HG03066 (cell line): ENCODE measurements around the gene APBA2.

Experiments used
- ATAC-seq: cut with Tn5 transposase; IDR thresholded peaks from one replicate; pipeline ENCODE4 v1.9.1; 2021; ENCODE audit warnings: low read depth; ENCODE audit not compliant: unreplicated experiment

Gene APBA2

GRCh38 chr15:28914046-28914445, 28.3 kb downstream of the APBA2 start:
- ATAC-seq: no peak

- no peak for ATAC-seq
These were observed 28.8 kb downstream of the APBA2 start for GRCh38 chr15:28914483-28915023.

DNA sequence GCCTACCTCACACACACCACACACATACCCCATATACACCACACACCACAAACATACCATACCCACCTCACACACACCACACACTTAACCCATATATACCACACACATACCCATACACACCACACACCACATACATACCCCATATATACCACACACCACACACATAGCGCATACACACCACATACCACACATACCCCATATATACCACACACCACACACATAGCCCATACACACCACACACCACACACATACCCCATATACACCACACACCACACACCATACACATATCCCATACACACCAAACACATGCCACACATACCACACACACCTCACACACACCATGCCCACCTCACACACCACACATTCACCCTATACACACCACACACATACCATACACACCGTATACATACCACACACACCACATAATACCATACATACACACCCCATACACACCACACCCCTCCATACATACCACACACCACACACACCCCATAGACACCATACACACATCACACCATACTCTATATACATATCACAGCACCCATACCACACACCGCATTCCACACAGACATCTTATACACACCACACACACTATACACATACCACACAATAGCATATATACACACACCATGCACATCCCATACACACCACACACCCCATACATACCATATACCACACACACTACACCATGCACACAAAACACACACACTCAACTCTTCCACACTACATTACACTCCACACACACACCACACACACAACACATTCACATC, 29.5 kb downstream of the APBA2 start:
- no peak for ATAC-seq

DNA sequence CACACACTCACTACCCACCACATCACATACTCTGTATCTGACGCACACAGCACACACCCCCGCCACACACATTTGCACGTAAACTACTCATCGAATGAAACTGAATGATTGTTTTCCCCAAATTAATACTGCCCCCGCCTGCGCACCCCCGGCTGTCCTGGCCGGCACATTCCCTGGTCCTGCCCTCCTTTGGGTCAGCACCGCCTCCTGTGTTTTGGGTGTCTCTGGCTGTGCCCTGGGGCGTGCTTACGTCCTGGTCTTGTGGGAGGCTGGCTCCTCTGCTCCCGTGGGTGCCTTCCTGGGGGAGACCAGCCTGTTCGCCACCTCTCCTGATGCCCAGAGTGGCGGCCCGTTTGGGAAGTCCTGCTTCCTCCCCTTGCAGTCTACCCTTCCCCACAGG, 30.2 kb downstream of the APBA2 start:
- ATAC-seq: no peak

- no peak for ATAC-seq
These were observed 32.0 kb downstream of the APBA2 start for GRCh38 chr15:28917791-28918140.

DNA sequence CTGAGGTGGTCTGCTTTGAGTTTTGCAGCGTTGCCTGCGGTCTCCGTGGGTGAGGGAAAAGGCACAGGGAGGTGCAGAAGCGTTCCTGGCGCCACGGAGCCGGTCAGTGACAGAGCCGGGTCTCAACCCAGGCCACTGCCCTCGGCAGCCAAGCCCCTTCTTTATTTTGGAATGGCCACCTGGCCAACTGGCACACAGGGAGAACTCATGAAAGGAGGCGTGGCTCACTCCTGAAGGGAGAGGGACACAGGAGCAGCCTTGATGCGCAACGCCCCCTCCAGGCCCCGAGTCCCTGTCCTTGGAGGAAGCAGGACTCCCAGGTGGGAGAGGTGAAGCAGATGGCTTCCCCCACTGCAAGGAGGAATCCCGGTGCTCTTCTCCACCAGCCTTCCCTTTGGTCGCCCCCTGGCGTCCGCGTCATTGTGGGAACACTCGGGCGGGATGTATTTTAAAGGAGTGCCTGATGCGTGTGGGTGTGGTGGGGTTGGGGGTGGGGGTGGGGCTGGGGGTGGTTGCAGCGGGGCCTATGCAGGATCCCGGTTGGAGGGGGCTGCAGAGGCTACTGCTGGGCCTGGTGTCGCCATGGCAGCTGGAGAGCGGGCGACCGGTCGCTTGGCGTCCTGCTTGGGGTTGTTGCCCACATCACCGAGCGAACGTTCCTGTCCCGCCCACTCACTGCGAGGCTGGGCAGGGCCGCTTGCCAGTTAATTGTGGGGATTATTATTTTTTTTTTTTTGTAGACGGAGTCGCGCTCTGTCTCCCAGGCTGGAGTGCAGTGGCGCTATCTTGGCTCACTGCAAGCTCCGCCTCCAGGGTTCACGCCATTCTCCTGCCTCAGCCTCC, 32.6 kb downstream of the APBA2 start:
- no peak for ATAC-seq

GRCh38 chr15:28919201-28919635, 33.4 kb downstream of the APBA2 start:
- no peak for ATAC-seq

DNA sequence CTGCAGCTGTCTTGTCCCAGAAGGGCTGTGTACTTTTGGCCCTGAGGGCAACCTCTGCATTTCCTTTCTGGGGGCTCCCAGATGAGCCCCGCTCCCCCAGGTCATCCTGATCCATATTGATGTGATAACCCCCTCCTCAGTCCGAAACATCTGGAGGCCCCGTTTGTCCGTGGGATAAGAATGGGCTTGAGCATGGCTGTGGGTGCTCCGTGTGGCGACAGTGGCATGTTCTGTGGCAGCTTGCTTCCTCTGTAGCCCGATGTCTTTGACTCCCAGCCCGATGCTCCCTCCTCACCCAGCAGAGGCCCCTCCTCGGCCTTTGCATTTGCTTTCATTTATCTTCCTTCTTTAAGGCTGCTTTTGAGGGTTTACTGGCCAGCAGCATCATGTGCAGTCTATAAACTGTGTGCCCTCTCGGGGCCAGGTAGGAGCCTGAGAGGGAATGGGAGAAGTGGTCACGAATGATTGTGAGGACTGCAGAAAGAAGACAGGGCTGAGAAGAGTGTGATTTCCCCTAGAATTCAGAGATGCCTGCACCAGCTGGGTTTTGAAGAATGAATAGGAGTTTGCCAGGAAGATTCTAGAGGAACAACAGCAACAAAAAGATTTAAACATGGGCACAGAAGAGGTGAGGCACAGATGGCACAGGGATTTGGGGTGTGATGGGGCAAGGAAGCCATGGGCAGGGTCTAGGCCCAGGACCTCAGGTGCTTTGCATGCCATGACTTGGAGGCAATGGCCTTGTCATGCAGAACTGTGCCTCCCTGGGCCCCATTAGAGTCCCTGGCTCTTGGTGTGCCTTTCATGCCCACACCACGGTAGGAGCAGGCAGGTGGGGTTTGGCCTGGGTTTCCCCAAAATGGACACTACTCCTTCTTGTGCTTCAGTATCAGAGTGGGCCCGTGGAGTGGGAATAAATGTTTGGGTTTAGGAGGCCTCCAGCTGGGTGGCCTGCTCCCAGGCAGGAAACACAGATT, 34.2 kb downstream of the APBA2 start:
- ATAC-seq: no peak

GRCh38 chr15:28920781-28921331, 35.1 kb downstream of the APBA2 start:
- ATAC-seq: no peak

- no peak for ATAC-seq
These were observed 35.6 kb downstream of the APBA2 start for GRCh38 chr15:28921336-28921735.

DNA sequence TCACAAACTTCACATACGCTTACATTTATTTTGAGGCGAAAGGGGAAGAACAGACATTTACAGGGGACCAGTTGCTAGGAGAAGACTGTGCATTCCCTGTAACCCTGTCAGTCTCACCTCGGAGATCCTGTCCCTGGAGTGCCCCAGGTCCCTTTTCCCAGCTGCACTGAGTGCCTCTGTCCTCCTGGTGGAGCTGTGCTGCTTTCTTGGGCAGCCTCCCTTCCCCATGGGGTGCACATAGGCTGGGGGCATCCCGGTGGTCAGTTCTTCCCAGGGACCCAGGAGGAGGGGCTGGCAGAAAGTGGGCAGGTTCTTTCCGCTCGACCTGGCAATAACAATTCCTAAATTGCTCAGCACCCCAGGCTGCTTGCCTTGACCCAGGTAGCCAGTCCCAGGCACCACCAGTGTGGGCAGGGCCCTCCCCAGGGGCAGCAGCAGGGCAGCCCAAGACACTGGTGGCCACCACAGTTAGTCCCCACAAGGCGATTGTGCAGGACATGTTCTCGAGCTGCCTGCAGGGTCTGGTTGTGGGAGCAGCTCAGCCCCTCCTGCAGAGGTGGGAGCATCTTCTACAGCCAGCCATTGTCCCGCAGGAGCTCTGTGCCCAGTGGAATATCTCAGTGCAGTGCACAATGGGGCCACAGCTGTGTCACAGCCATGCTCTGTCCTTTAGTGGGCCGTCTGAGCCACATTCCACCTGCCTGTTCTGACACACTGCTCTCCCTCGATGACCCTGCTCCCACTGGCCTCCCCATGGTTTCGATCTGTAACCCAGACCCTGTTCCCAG, 36.3 kb downstream of the APBA2 start:
- ATAC-seq: no peak

DNA sequence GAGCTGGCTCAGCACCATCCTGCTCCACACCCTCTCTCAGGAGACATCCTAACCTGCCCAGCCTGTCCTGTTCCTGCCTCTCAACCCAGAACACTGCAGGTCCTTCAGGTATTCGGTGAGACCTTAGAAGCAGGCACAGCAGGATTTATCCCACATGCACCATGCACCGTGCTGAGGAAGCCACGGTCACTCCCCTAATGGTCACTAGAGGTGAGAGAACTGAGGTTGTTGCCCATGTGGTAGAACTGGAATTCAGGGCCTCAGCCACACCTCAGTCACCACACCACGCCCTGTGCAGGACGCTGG, 36.9 kb downstream of the APBA2 start:
- no peak for ATAC-seq

GRCh38 chr15:28923726-28924280, 38.0 kb downstream of the APBA2 start:
- ATAC-seq: no peak

DNA sequence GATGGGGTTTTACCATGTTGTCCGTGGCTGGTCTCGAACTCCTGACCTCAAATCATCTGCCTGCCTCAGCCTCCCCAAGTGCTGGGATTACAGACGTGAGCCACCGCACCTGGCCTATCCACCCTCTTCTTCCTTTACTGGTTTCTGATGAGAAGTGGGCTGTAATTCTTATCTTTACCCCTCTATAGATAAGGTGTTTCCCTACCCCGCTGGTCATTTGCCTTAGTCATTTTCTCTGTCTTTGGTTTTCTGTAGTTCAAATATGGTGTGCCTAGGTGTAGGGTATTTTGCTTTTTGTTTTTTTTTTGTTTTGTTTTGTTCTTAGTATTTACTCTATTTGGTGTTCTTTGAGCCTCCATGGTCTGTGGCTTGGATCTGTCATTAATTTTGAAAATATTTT, 41.3 kb downstream of the APBA2 start:
- ATAC-seq: no peak

DNA sequence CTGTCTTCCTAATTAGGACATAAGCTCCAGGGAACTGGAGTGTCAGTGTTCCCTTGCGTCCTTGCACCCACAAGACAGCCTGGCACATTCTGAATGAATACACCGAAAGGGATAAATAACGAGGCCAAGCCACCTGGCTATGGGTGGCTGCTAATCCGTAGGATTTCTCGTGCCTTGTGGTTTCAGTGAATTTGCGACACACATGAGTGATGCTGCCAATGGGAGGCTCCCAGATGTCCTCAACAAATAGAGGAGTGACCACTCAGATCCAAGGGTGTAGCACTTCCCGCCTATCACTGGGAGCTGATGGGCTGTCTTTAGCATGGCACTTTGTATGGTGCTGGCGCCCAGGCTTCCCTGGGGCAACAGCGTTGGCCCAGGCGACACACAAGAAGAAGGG, 43.4 kb downstream of the APBA2 start:
- no peak for ATAC-seq

DNA sequence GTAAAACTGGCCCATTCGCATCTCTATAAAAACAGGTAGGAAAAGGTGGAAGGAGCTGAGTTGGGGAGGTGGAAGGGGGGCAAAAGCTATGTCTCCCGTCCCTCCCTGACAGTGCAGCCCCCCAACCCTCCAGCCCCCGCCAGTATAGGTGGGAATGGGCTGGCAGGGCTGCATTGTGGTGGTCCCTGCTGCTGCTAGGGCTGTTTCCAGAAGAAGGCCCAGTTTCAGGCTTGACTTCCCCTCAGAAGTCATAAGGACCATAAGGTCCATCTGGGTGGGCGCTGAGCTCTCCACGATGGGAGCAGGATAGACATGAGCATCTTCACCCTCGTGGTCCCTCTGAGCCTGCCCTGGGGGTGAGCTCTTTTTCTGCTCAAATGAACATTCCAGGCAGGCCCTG, 44.2 kb downstream of the APBA2 start:
- ATAC-seq: no peak

DNA sequence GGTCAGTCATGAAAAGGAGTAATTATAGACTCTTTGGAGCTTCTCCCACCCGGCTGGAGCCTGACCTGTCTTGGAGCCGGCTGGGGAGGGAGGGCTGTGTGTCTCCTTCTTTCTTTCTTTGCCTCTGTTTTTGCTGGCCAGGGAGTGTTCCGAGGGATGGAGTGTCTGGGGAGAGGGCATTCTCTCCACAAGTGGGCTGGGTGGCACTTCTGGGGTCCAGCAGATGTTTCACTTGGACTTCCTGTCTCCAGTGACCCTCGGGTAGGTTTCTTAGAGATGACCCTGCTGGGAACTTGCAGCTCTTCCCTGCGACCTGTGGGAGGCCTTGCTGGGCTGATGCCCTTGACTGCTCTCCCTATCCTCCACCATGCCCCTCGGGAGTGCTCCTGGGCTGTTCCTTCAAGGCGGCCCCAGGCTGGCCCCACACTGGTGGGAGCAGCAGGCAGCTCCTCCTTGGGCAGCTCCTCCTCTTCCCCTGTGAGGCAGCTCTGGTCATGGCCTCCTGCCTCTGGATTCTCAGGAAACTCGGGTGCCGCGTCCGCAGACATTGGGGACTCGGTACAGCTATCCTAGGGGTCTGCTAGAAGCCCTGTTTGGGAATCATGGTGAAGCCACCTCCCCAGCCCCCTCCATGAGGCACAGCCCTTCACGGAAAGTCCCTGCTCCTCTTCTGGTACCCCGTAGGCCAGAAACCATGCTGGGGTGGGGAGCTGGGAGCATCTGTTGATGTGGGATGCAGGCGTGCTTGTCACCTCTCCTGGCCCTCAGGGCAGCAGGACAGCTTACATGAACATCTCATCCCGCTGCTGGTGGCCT, 44.9 kb downstream of the APBA2 start:
- ATAC-seq: no peak

DNA sequence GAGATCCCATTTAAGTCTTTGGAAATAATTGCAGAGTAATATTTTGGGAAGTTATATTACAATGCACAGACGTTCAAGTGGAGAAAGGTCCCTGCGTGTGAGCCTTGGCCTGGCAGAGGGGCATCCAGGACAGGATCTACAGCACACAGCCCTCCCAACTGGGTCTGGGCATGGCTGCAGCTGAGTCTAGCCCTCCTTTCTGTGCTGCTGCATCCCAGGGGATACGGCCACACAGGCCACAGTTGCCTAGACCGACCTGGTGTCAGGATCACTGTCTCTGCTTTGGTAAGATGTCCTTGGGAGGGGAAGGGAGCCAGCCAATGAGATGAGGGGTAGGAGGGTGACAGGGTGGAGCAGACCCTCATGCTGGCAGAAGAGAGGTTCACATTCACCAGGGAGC, 46.1 kb downstream of the APBA2 start:
- ATAC-seq: no peak

DNA sequence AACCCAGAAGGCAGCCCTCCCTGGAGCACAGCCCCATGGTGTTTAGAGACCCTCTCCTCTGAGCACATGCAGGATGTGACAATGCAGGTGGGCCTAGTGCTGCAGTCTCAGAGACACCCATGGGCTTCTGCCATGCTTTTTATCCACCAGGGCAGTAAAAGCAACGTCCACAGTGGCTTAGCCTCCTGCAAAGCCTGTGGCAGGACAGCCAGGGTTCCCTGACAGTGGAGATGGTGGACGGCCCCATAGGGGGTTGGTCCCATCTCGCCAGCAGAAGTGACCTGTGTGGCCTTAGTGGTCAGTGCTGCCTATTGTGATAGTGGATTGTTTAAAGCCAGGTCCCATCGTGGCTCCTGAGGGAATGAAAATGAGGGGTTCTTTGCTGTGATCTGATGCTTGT, 46.6 kb downstream of the APBA2 start:
- no peak for ATAC-seq
